ENCODE results near the gene SLC12A6.

The SLC12A6 gene

GRCh38 chr15:34330279-34330678 is 7.3 kb downstream of the SLC12A6 start:
- DNase-seq (ENCODE audit: low read depth) = no peak

GRCh38 chr15:34329006-34329405 is 8.6 kb downstream of the SLC12A6 start:
- DNase-seq (ENCODE audit: low read depth) = no peak

DNA sequence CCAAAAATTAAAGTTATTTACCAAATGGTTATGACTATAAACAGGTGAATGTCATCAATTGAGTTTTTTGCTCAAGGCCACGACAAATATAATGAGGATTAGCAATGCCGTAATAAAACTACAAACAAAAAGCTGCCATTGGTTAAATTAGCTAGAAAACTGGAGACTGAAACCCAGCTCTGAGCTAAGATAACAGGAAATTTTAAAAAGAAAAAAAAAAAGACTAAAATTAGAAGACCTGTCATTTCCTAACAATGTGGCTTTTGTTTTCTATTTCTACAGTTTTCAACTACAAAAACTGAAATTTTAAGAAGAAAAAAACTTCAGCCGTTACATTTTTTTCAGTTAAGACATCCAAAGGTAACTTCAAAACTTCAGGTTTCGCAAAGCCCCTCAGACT is 9.7 kb downstream of the SLC12A6 start:
- DNase-seq (ENCODE audit: low read depth) = no peak

DNA sequence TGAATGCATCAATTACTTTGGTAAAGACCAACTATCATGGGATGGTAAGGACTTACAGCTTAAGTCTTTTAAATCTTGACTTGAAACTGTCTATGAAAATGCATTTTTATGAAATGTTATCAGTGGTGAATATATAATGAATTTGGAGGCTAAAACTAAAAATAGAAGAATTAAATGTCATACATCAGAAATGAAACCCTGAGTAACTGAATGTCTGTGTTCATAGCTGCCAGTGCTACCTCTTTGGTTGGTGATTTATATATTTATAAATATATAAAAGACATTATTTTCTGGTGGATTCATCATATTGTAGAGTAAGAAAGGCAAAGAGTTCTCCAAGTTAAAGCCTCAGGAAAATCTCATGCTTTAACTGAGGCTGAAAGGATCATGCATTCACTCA is 12.2 kb downstream of the SLC12A6 start:
- no peak for DNase-seq (ENCODE audit: low read depth)

- DNase-seq (ENCODE audit: low read depth) = no peak
Measured at GRCh38 chr15:34324933-34325332, 12.6 kb downstream of the SLC12A6 start.

DNA sequence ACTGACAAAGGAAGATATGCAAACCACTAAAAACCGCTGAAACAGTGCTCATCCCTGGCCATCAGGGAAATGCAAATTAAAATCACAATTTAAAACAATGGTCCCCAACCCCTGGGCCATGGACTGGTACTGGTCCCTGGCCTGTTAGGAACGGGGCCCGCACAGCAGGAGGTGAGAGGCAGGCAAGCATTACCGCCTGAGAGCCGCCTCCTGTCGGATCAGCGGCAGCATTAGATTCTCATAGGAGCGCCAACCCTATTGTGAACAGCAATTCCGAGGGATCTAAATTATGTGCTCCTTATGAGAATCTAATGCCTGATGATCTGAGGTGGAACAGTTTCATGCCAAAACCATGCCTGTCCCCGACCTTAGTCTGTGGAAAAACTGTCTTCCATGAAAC is 14.4 kb downstream of the SLC12A6 start:
- no peak for DNase-seq (ENCODE audit: low read depth)

DNA sequence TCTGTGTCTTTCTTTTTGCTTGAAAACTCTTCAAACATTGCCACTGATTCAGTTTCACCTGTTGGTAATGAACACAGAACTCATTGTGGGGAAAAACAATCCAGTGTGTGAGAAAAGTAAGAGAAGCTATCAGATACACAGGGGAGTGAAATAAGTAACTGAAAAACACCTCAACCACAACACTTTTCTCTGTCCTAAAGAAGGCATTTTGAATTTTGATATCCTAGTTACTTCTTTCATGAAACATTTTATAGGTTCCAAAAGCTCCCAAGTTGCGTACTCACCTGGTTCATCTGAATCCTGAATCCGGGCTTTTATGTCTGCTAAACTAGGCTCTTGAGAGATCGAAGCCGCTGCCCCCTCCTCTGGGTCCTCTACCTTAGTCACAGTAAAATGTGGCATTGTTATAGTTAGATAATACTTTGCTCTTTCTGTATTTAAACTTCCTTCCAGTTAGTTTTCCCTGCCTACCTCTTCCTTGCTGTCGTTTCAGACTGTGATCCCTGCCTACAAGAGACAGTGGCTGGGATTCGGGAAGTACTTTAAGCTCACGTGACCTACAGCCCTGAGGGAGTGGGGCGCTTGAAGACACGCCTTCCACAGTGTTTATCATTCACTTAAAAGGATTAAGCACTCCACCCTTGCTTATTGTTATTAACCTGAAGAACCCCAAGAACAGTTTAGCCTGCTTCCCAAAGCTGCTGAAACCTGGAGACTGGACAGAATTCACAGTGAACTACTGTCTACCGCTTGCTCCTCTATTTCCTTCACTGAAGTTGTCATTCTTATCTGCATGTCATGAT is 19.1 kb downstream of the SLC12A6 start:
- DNase-seq (ENCODE audit: low read depth) = peak; percentile 68

DNA sequence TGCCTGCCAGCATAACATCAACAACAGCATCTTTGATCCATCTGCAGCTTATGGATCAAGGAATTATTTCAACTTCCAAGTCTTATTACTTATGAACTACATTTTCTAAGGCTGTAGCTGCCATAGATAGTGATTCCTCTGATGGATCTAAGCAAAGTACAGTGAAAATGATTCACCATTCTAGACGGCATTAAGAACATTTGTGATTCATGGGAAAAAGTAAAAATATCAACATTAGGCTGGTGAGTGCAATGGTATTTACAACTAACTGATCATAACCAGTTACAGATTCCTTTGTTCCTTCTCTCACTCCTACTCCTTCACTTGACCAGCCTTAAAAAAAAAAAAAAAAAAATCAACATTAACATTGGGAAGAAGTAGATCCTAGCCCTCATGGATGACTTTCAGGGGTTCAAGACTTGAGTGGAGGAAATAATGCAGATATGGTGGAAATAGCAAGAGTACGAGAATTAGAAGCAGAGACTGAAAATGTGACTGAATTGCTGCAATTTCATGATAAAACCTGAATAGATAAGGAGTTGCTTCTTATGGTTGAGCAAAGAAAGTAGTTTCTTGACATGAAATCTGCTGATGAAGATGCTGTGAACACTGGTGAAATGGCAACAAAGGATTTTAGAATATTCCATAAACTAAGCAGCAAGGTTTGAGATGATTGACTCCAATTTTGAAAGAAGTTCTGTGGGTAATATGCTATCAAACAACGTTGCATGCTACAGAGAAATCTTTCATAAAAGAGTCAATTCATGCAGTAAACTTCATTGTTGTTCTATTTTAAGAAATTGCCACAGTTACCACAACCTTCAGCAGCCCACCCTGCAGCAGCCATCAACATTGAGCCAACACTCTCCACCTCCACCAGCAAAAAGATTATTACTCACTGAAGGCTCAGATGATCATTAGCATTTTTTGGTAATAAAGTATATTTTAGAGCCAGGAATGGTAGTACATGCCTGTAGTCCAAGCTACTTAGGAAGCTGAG is 22.8 kb downstream of the SLC12A6 start:
- DNase-seq (ENCODE audit: low read depth) = no peak

- DNase-seq (ENCODE audit: low read depth) = no peak
Measured at GRCh38 chr15:34311563-34311962, 26.0 kb downstream of the SLC12A6 start.

- peak; percentile 29 for DNase-seq (ENCODE audit: low read depth)
Measured at GRCh38 chr15:34304613-34305012, 33.0 kb downstream of the SLC12A6 start.

DNA sequence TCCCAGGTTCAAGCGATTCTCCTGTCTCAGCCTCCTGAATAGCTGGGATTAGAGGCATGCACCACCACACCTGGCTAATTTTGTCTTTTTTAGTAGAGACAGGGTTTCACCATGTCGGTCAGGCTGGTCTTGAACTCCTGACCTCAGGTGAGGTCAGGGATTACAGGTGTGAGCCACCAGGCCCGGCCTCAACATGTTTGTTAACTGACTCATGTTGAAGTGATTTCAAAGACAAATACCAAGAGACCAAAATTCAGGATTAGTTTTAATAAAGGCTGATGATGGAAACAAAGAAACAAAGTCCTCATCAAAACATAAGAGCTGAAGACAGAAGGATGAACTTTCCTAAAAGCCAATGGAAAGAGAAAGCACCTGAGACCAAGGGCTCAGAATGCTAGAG is 36.5 kb downstream of the SLC12A6 start:
- DNase-seq (ENCODE audit: low read depth) = no peak

GRCh38 chr15:34297059-34297458 is 40.5 kb downstream of the SLC12A6 start:
- DNase-seq (ENCODE audit: low read depth) = no peak

DNA sequence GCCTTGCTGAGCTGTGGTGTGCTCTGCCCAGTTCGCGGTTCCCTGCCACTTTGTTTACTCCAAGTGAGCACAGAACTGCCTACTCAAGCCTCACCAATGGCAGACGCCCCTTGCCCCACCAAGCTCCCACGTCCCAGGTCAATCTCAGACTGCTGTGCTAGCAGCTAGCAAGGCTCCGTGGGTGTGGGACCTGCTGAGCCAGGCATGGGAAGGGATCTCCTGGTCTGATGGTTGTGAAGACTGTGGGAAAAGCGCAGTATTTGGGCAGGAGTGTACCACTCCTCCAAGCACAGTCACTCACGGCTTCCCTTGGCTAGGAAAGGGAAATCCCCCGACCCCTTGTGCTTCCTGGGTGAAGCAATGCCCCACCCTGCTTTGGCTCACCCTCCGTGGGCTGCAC is 45.0 kb downstream of the SLC12A6 start:
- no peak for DNase-seq (ENCODE audit: low read depth)

- no peak for DNase-seq (ENCODE audit: low read depth)
Measured at GRCh38 chr15:34284937-34285336, 52.6 kb downstream of the SLC12A6 start.

DNA sequence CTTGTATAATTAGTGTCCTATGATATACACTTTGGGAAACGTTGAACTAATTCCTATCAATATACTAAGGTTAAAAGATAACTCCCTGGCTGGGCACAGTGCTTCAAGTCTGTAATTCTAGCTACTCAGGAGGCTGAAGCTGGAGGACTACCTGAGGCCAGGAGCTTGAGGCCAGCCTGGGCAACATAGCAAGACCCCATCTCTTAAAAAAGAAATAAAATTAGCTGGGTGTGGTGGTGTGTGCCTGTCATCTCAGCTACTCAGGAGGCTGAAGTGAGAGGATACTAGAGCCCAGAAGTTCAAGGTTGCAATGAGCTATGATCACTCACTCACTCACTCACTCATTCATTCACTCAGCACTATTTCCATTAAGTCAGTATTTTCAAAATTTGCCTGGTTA is 55.2 kb downstream of the SLC12A6 start:
- no peak for DNase-seq (ENCODE audit: low read depth)

DNA sequence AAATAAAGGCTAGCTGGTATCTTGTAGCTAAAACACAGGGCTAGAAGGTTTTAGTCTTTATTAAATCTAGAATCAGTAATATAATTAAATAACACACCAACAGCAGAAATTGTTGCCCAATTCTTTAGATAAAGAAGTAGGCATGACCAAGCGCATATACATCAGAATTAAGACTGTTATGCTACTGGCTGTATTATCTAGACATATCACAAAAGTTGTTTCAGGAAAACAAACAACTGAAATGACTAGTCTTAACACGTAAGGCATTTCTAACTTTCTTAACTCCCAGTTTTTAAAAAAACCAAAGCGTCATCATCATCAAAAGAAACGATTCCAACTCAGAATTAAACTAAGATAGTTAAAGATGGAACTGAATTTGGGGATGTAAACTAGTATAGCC is 57.4 kb downstream of the SLC12A6 start:
- DNase-seq (ENCODE audit: low read depth) = no peak

DNA sequence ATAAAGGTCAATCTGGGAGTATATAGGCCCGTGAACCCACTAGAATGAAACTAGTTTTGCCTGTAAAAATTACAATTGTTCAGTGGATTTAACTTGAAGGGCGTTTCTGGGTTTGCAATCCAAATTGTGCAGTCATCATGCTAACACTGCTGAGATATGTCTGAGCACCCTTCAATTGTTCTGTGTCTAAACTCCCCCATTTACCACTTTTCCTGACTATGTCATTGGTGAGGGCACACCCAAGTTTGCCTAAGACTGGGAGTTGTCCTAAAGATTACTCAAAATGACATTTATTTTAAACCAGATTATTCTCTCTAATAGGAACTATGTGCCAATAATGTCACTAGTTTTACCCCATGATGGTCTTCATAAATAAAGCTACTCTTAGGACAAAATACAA is 58.2 kb downstream of the SLC12A6 start:
- DNase-seq (ENCODE audit: low read depth) = no peak

GRCh38 chr15:34275721-34276120 is 61.9 kb downstream of the SLC12A6 start:
- DNase-seq (ENCODE audit: low read depth) = no peak

DNA sequence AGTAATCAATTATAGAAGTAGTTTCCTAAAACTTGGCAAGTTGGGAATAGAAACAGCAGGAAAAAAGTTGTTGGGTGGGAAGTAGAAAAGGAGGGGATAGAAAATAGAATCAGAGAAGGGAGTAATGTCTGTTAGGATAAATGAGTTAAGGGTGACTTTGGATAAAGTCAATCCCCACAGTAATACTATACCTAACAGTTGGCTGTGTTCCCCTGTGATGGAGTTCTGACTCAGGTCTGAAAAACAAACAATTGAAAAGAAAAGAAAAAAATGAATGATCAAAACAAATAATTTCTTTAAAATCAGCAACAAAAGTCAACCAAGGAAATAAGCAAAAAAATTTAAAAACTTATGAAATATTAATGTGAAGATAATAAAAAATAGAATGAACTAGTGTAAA is 62.4 kb downstream of the SLC12A6 start:
- no peak for DNase-seq (ENCODE audit: low read depth)

GRCh38 chr15:34271493-34271892 is 66.1 kb downstream of the SLC12A6 start:
- DNase-seq (ENCODE audit: low read depth) = peak; percentile 42

DNA sequence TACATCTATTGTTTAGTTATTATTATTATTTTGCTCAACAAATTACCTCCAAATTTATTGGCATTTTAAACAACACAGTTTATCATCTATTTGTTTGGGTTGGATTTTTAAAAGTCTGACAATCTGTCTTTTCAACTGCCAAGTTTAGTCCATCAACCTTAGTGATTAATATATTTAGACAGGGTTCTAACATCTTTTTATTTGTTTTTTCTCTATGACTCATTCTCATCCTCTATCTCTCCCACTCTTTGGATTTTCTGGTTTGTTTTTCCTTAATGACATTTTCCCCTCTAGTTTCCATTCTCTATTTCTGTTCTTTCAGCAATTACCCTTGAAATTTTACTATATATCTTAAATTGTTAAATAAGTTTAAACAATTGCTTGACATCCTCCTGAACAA is 70.8 kb downstream of the SLC12A6 start:
- DNase-seq (ENCODE audit: low read depth) = no peak

DNA sequence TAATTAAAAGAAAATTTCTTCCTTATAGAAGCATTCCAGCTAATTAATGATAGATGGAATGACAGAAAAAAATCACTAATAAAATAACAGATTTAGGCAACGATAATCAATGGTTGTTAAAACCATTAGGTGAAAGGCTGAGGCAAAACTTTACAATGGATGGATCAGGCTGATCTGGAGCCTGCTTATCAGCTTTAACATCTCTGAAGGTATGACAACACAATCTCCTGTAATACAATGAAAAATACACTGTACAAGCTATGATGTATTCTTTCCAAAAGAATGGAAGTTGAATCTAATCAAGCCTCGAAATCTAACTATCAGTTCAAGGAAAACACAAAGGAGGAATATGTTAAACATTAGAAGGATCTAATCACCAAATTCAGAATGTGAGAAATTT is 73.5 kb downstream of the SLC12A6 start:
- DNase-seq (ENCODE audit: low read depth) = no peak

DNA sequence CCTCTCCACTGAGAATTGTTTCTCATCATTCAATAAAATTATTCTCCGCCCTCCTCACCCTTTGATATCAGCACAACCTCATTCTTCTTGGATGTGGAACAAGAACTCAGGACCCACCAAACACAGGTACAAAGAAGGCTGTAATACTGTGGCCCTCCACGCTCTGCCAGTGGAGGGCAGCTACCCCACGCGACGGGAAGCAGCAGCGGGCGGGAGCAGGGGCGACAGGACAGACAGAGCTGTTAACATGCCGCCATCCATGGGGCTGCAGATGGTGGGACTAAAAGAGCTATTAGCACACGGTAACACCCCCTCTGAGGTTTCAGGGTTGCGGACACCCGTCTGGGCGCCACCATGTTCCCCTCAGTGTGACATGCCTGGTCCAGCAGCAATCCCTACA is 75.2 kb downstream of the SLC12A6 start:
- DNase-seq (ENCODE audit: low read depth) = no peak
